Suppressor macrophage treated with lipopolysaccharide for 4 hours (primary cell): ENCODE data around the gene ATP6V1G2.

ENCODE experiments used
- DNase-seq: peaks from one replicate; pipeline ENCODE4 v3.0.0-alpha.2; 2020

ATP6V1G2 gene

GRCh38 chr6:31546958-31547726 lies 734 bp upstream of the ATP6V1G2 start, which contains the start of gene NFKBIL1:
NFKBIL1 (plus strand) TSS chr6:31547608; CDS start chr6:31547695, 87 bp downstream.
- peak; percentile 97 for DNase-seq

GRCh38 chr6:31545291-31545690 lies 1.1 kb downstream of the ATP6V1G2 start:
- DNase-seq: no peak

GRCh38 chr6:31544676-31545075 lies 1.7 kb downstream of the ATP6V1G2 start:
- DNase-seq: no peak

GRCh38 chr6:31543639-31544038 lies 2.8 kb downstream of the ATP6V1G2 start:
- no peak for DNase-seq

- peak; percentile 98 for DNase-seq
These were observed 4.5 kb downstream of the ATP6V1G2 start, which contains the start of gene DDX39B for GRCh38 chr6:31541658-31542521. DDX39B (minus strand) TSS chr6:31542003; CDS start chr6:31540532, 1,471 bp downstream.

- DNase-seq: peak; percentile 68
These were observed 5.2 kb downstream of the ATP6V1G2 start for GRCh38 chr6:31541059-31541657.

GRCh38 chr6:31540640-31541039 lies 5.8 kb downstream of the ATP6V1G2 start:
- no peak for DNase-seq

- no peak for DNase-seq
These were observed 7.5 kb downstream of the ATP6V1G2 start for GRCh38 chr6:31538805-31539400.

- no peak for DNase-seq
These were observed 10.7 kb downstream of the ATP6V1G2 start for GRCh38 chr6:31535538-31536324.

- no peak for DNase-seq
These were observed 11.8 kb downstream of the ATP6V1G2 start for GRCh38 chr6:31534521-31535040.

GRCh38 chr6:31534011-31534410 lies 12.4 kb downstream of the ATP6V1G2 start:
- DNase-seq: no peak

GRCh38 chr6:31533455-31533841 lies 13.0 kb downstream of the ATP6V1G2 start:
- no peak for DNase-seq

GRCh38 chr6:31532644-31533454 lies 13.6 kb downstream of the ATP6V1G2 start:
- DNase-seq: no peak

- no peak for DNase-seq
These were observed 14.4 kb downstream of the ATP6V1G2 start for GRCh38 chr6:31531771-31532643.

GRCh38 chr6:31531162-31531561 lies 15.2 kb downstream of the ATP6V1G2 start:
- DNase-seq: no peak

GRCh38 chr6:31530659-31531058 lies 15.7 kb downstream of the ATP6V1G2 start:
- DNase-seq: no peak

- no peak for DNase-seq
These were observed 16.9 kb downstream of the ATP6V1G2 start for GRCh38 chr6:31529329-31530150.

GRCh38 chr6:31528821-31529328 lies 17.5 kb downstream of the ATP6V1G2 start, which contains the start of gene MCCD1:
MCCD1 (plus strand) TSS chr6:31528962; CDS start chr6:31529015, 53 bp downstream.
- no peak for DNase-seq
